Karpas-422 (cell line): Measurements from ENCODE around the gene FNIP1. TPM values are rescaled to one million over a fixed set of nuclear protein-coding genes. Genes with fewer than 3 reads are reported as not detected.

ENCODE experiments used
- DNase-seq: peaks from one replicate; pipeline ENCODE4 v3.0.0-alpha.2; 2015
- H2AFZ ChIP-seq: fragments of 200-600 bp; sonication (generic); 2 replicates; pipeline ENCODE4 v1.6.1; 2014; ENCODE audit warnings: antibody characterized with exemption, low read length, mixed read lengths
- H3K27ac ChIP-seq: fragments of 200-600 bp; sonication (generic); 2 replicates; pipeline ENCODE4 v1.5.1; 2014; ENCODE audit warnings: mild to moderate bottlenecking, low read length, moderate library complexity
- H3K27me3 ChIP-seq: fragments of 200-600 bp; sonication (generic); 2 replicates; pipeline ENCODE4 v1.6.1; 2014; ENCODE audit warnings: low read length, mixed read lengths
- H3K36me3 ChIP-seq: fragments of 200-600 bp; sonication (generic); 2 replicates; pipeline ENCODE4 v1.6.1; 2014; ENCODE audit warnings: low read length, mixed read lengths; ENCODE audit not compliant: insufficient read depth
- H3K4me1 ChIP-seq: fragments of 200-600 bp; sonication (generic); 2 replicates; pipeline ENCODE4 v1.6.1; 2014; ENCODE audit warnings: mild to moderate bottlenecking, low read length, mixed read lengths
- H3K4me2 ChIP-seq: fragments of 200-600 bp; sonication (generic); 2 replicates; pipeline ENCODE4 v1.6.1; 2014; ENCODE audit warnings: low read length, low read depth, mild to moderate bottlenecking; ENCODE audit not compliant: poor library complexity, severe bottlenecking
- H3K4me3 ChIP-seq: fragments of 200-600 bp; sonication (generic); 2 replicates; pipeline ENCODE4 v1.5.1; 2014; ENCODE audit warnings: mild to moderate bottlenecking, antibody characterized with exemption, low read length, mixed read lengths
- H3K79me2 ChIP-seq: fragments of 200-600 bp; sonication (generic); 2 replicates; pipeline ENCODE4 v1.6.1; 2014; ENCODE audit warnings: mild to moderate bottlenecking, low read length, mixed read lengths
- H3K9ac ChIP-seq: fragments of 200-600 bp; sonication (generic); 2 replicates; pipeline ENCODE4 v1.6.0; 2014; ENCODE audit warnings: low read length
- H3K9me2 ChIP-seq: fragments of 200-600 bp; sonication (generic), shearing (Covaris generic); replicated peaks from 2 replicates; pipeline ENCODE4 v1.6.0; 2014; ENCODE audit warnings: mild to moderate bottlenecking, low read length, moderate library complexity; ENCODE audit not compliant: insufficient read depth
- H3K9me3 ChIP-seq: fragments of 300-700, 200-600 bp; sonication (generic); 2 replicates; pipeline ENCODE4 v1.6.1; 2014; ENCODE audit warnings: low read length, mixed read lengths
- H4K20me1 ChIP-seq: fragments of 200-600 bp; sonication (generic); 2 replicates; pipeline ENCODE4 v1.6.1; 2014; ENCODE audit warnings: mild to moderate bottlenecking, antibody characterized with exemption, low read length, low read depth; ENCODE audit not compliant: insufficient read depth
- total RNA-seq: library from RNA; depleted of rRNA; stranded (reverse); fragments of >200 nt; shearing (Covaris generic); gene quantifications from 2 replicates; pipeline ENCODE4 v1.2.3, GENCODE V29; 2014; ENCODE audit warnings: low replicate concordance

FNIP1 gene
- total RNA-seq, 1 experiment from 2014 or later: 56.2 TPM

DNA sequence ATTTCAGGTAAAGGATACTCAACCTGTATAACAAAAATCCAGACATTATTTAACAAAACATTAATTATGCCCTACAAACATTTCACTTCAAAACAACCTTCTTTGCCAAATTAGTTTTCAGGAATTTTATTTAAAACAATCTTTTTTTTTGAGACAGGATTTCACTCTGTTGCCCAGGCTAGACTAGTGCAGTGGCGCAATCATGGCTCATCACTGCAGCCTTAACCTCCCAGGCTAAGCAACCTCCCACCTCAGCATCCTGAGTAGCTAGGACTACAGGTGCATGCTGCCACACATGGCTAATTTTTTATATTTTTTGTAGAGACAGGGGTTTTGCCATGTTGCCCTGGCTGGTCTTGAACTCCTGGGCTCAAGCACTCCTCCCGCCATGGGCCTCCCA, 3.9 kb downstream of the FNIP1 start:
- no peaks in the 10 kb centered on the region for H3K9me3 ChIP-seq
- DNase-seq: no peak
- H3K4me1 ChIP-seq: peaks cover 32% of the 10 kb centered on the region
- no peak overlapping the region for H3K27ac ChIP-seq
- H3K27me3 ChIP-seq: no peaks in the 10 kb centered on the region
- H3K36me3 ChIP-seq: peaks cover 7% of the 10 kb centered on the region; the same call in 1 of the 2 replicates
- H2AFZ ChIP-seq: no peak overlapping the region
- H3K9ac ChIP-seq: no peak overlapping the region
- peaks cover 88% of the 10 kb centered on the region for H3K79me2 ChIP-seq
- H4K20me1 ChIP-seq: no peaks in the 10 kb centered on the region; the same call in 1 of the 2 replicates
- H3K4me2 ChIP-seq: no peak overlapping the region
- no peaks in the 10 kb centered on the region; the same call in 1 of the 2 replicates for H3K9me2 ChIP-seq
- no peak overlapping the region for H3K4me3 ChIP-seq

DNA sequence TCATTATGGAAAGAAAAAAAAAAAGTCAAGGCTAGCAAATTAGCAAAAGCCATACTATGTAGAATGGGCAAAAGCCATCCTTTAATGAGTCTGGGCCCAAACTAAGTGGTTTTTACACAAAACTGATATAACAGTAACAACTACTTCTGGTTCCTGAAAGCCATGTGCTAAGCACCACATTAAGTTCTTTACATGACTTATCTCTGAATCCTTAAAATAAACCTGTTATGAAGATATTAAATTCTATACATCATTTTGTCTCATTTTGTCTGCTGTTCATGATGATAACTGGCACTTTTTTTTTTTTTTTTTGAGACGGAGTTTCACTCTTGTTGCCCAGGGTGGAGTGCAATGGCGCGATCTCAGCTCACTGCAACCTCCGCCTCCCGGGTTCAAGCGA, 5.0 kb downstream of the FNIP1 start:
- Histone ChIP-seq H3K9ac (no peak overlapping the region), H2AFZ (no peak overlapping the region), H3K9me3 (no peaks in the 10 kb centered on the region), H3K27ac (no peak overlapping the region), H3K4me3 (no peak overlapping the region), H3K27me3 (no peaks in the 10 kb centered on the region), H3K79me2 (peaks cover 98% of the 10 kb centered on the region), H3K9me2 (no peaks in the 10 kb centered on the region), H3K36me3 (peaks cover 7% of the 10 kb centered on the region; the same call in 1 of the 2 replicates), H3K4me1 (peaks cover 29% of the 10 kb centered on the region), H3K4me2 (no peak overlapping the region), H4K20me1 (no peaks in the 10 kb centered on the region; the same call in 1 of the 2 replicates)
- no peak for DNase-seq

DNA sequence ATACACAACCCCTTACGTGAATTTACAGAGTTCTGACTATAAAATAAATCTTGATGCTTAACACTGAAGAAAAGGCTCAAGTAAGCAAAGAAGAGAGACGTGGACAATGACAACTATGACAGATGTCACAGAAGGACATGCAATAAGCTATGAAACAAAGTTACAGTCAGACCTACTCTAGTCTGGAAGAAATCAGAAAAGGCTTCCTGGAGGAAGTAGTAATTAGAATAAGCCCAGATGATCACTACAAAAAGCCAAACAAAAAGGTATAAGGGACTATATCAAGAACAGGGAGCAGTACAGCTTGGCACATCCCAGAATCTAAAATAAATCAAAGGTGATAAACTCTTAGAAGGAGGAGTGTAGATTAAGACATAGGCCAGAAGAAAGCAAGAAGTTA, 6.3 kb downstream of the FNIP1 start:
- no peak for DNase-seq
- Histone ChIP-seq H3K4me3 (no peak overlapping the region), H3K9ac (no peak overlapping the region), H3K27ac (no peak overlapping the region), H3K4me1 (peaks cover 29% of the 10 kb centered on the region), H3K4me2 (no peak overlapping the region), H3K9me3 (no peaks in the 10 kb centered on the region), H3K9me2 (no peaks in the 10 kb centered on the region), H2AFZ (no peak overlapping the region), H3K27me3 (no peaks in the 10 kb centered on the region), H3K79me2 (peaks cover 99% of the 10 kb centered on the region), H3K36me3 (peaks cover 7% of the 10 kb centered on the region; the same call in 1 of the 2 replicates), H4K20me1 (no peaks in the 10 kb centered on the region)

DNA sequence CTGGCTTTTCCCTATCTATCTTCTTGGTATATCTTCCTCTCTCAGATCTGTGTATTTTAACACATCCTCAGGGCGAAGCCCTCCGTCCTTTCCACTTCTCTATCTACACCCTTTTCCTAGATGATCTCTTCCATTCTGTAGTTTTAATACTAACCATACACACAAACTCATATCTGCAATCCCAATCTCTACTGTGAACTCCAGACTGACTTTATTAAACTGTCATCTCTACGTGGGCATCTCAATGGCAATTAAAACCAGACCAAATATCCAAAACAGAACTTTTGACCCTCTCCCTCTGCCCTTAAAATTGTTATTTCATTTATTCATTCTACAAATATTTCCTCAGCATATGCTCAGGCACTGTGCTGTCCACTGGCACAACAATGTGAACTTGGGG, 7.1 kb downstream of the FNIP1 start:
- Histone ChIP-seq H3K36me3 (peaks cover 7% of the 10 kb centered on the region; the same call in 1 of the 2 replicates), H3K27ac (no peak overlapping the region), H3K9me3 (no peaks in the 10 kb centered on the region), H3K9me2 (no peaks in the 10 kb centered on the region), H3K79me2 (peaks cover 96% of the 10 kb centered on the region), H2AFZ (no peak overlapping the region), H3K27me3 (no peaks in the 10 kb centered on the region), H3K9ac (no peak overlapping the region), H3K4me1 (peaks cover 21% of the 10 kb centered on the region), H4K20me1 (no peaks in the 10 kb centered on the region), H3K4me2 (no peak overlapping the region), H3K4me3 (no peak overlapping the region)
- DNase-seq: no peak

- H3K4me2 ChIP-seq: no peak overlapping the region
- H3K79me2 ChIP-seq: peaks cover 96% of the 10 kb centered on the region
- no peaks in the 10 kb centered on the region for H3K27me3 ChIP-seq
- peaks cover 5% of the 10 kb centered on the region for H3K4me1 ChIP-seq
- no peak overlapping the region for H3K4me3 ChIP-seq
- H3K9me3 ChIP-seq: no peaks in the 10 kb centered on the region
- DNase-seq: no peak
- no peak overlapping the region for H2AFZ ChIP-seq
- no peaks in the 10 kb centered on the region for H3K9me2 ChIP-seq
- H3K27ac ChIP-seq: no peak overlapping the region
- H3K9ac ChIP-seq: no peak overlapping the region
- peaks cover under 1% of the 10 kb centered on the region; the same call in 1 of the 2 replicates for H3K36me3 ChIP-seq
- no peaks in the 10 kb centered on the region for H4K20me1 ChIP-seq
Measured at GRCh38 chr5:131787736-131788135, 9.1 kb downstream of the FNIP1 start.

DNA sequence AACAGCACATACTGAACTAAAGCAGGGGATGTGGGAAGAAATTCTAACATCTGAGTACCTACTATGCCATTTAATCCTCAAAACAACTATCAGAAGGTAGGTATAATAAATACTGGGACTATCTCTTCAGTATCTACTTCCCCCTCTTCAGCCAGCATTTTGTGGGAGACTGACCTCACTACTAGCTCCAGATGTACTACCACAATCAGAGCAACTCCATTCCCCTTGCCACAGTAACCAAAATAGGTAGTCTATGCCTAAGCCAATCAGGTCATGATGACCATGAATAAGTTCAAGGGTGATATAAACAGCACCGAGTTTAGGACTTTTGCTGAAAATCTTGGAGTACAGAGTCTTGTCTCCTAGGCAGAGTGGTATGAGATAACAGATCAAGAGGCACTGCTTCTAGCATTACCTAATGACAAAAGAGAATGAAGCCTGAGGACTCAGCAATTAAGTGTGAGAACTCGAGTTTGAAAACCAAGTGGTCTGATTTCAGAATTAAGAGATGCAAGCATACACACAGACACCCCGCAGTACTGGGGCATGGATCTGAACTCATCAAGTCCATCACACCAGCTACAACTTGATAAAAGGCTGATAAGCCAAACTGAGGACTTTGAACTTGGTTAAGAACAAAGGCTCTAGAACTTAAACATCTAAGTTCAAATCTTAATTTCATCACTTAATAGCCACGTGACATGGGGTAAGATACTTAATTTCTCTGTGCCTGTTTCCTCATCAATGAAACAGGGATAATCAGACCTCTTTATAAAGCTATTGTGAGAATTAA, 9.7 kb downstream of the FNIP1 start:
- H3K4me2 ChIP-seq: no peak overlapping the region
- peaks cover 5% of the 10 kb centered on the region for H3K4me1 ChIP-seq
- no peak overlapping the region for H3K27ac ChIP-seq
- no peak overlapping the region for H2AFZ ChIP-seq
- no peak overlapping the region for H3K9ac ChIP-seq
- H3K4me3 ChIP-seq: no peak overlapping the region
- H3K9me3 ChIP-seq: no peaks in the 10 kb centered on the region
- peaks cover 96% of the 10 kb centered on the region for H3K79me2 ChIP-seq
- DNase-seq: no peak
- H3K27me3 ChIP-seq: no peaks in the 10 kb centered on the region
- no peaks in the 10 kb centered on the region for H4K20me1 ChIP-seq
- H3K9me2 ChIP-seq: no peaks in the 10 kb centered on the region
- H3K36me3 ChIP-seq: 0 out of 2 replicates have a peak, but pooled peaks cover 2% of the 10 kb centered on the region

- Histone ChIP-seq H3K4me3 (no peak overlapping the region), H3K27ac (no peak overlapping the region), H2AFZ (no peak overlapping the region), H3K9ac (no peak overlapping the region), H3K4me1 (peaks cover 5% of the 10 kb centered on the region), H3K79me2 (peaks cover 96% of the 10 kb centered on the region), H3K4me2 (no peak overlapping the region), H3K9me2 (no peaks in the 10 kb centered on the region), H3K36me3 (0 out of 2 replicates have a peak, but pooled peaks cover 2% of the 10 kb centered on the region), H3K9me3 (no peaks in the 10 kb centered on the region), H4K20me1 (no peaks in the 10 kb centered on the region), H3K27me3 (no peaks in the 10 kb centered on the region)
- DNase-seq: no peak
Measured at GRCh38 chr5:131786036-131786435, 10.8 kb downstream of the FNIP1 start.

DNA sequence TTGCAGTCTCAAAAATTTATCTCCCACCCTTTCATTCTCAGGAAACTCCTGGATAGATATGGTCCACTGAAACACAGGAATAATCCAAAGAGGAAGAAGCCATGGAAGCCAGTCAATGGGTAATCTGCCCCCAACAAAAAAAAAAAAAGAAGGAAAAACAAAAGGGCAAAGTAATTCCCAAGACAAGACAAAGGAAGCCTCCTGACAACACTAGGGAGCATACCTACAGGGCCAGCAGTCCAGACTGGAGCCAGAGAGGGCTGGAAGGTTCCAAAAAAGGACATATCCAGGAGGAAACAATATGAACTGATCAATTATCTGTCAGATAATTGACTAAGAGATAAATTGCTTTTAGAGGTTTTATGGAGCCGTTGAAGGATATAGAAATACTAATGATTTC, 12.9 kb downstream of the FNIP1 start:
- no peaks in the 10 kb centered on the region for H3K9me2 ChIP-seq
- H3K4me1 ChIP-seq: peaks cover 5% of the 10 kb centered on the region
- H3K4me2 ChIP-seq: no peak overlapping the region
- H2AFZ ChIP-seq: no peak overlapping the region
- H3K36me3 ChIP-seq: 0 out of 2 replicates have a peak, but pooled peaks cover 2% of the 10 kb centered on the region
- H3K4me3 ChIP-seq: no peak overlapping the region
- no peaks in the 10 kb centered on the region for H4K20me1 ChIP-seq
- no peaks in the 10 kb centered on the region for H3K27me3 ChIP-seq
- no peak overlapping the region for H3K27ac ChIP-seq
- no peaks in the 10 kb centered on the region for H3K9me3 ChIP-seq
- DNase-seq: no peak
- peaks cover 94% of the 10 kb centered on the region for H3K79me2 ChIP-seq
- H3K9ac ChIP-seq: no peak overlapping the region
